B cell (primary cell): ENCODE results near the gene CHCHD3.

Experiments used
- CTCF ChIP-seq: fragments of 200-600 bp; IDR thresholded peaks from one replicate; pipeline ENCODE4 v1.8.0; 2022; ENCODE audit warnings: antibody characterized with exemption, mild to moderate bottlenecking
- EZH2 ChIP-seq: IDR thresholded peaks from 2 replicates; pipeline ENCODE4 v1.6.1; 2012; ENCODE audit warnings: borderline replicate concordance, low read depth, mild to moderate bottlenecking, moderate library complexity, low read length; ENCODE audit not compliant: insufficient read depth, poor library complexity, severe bottlenecking

DNA sequence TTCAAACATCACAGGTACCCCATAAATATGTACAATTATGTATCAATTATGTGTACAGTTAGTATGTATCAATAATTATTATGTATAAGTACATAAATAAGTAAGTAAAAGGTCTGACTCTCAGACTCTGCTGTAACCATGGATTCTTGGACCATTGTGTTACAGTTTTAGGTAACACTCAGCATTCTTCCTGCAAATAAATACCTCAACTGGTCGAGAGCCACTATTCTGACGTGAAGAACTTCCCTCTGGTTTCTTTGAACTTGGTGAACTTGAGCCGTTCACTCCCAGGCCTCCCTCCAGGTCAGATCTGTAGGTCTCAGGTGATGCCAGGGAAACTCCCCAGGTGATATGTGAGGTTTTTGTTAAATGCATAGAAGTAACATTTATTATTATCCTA lies 313.8 kb downstream of the CHCHD3 start:
- TF ChIP-seq CTCF (no peak), EZH2 (no peak)
